Activated CD8-positive, alpha-beta memory T cell treated with anti-CD3 and anti-CD28 coated beads for 36 hours (primary cell): ENCODE data around the gene CFAP299. TPM values are rescaled to one million over a fixed set of nuclear protein-coding genes. Genes with fewer than 3 reads are reported as not detected.

Source experiments
- CTCF ChIA-PET: fragments of 350-600 bp; sonication (Branson Sonifier 250); formaldehyde crosslinking; loops from one replicate; lab custom pipeline; 2021; ENCODE audit warnings: antibody characterized with exemption; lab: Charles Lee
- POLR2A ChIA-PET: fragments of 350-600 bp; sonication (Branson Sonifier 250); formaldehyde crosslinking; loops from one replicate; lab custom pipeline; 2021; ENCODE audit warnings: antibody characterized with exemption; lab: Charles Lee
- total RNA-seq, 2 experiments: library from RNA; stranded (reverse); gene quantifications; one replicate each; pipeline ENCODE4 v1.2.3, GENCODE V29; 2021

CFAP299 gene
- total RNA-seq, 2 experiments from 2014 or later, result not detected

DNA sequence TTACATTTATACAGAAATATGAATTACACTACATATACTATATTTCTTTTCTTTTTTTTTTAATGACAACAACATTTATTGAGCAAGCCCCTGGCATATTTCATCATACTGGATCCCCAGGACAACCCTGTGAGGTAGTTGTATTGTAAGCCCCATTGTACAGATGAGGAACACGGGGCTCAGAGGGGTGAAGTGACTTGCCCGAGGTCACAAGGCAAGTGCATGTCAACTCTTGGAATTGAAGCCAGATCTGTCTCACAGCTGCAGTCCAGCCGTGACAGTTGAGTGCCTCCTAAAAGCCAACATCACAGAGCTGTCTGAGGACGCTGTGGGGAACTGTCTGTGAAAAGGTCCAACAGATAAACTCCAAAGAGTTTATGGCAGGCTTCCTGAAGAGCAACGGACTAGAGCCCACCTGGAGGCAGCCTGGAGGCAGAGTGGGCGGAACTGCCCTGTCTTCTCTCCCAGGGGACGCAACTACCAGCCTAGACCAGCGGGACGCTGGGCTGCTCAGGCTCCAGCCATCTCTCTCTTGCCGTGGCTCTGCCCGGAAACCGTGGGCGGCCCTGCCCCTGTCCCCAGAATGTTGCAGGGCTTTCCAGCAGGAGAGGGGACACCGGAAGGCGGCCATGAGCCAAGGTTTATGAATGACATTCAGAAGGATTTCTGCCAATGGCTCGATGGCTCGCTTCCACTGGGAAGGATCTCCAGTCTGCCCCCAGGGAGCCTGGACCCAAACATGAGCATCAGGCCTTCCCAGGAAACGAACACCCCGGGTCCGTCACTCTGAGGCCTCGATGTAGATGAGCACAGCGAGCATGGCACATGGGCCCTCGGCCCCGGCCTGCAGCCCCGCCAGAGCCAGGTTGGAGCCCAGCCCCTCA is 50.1 kb downstream of the CFAP299 start:
- POLR2A ChIA-PET, result no interaction called here
- CTCF ChIA-PET, result no interaction called here

DNA sequence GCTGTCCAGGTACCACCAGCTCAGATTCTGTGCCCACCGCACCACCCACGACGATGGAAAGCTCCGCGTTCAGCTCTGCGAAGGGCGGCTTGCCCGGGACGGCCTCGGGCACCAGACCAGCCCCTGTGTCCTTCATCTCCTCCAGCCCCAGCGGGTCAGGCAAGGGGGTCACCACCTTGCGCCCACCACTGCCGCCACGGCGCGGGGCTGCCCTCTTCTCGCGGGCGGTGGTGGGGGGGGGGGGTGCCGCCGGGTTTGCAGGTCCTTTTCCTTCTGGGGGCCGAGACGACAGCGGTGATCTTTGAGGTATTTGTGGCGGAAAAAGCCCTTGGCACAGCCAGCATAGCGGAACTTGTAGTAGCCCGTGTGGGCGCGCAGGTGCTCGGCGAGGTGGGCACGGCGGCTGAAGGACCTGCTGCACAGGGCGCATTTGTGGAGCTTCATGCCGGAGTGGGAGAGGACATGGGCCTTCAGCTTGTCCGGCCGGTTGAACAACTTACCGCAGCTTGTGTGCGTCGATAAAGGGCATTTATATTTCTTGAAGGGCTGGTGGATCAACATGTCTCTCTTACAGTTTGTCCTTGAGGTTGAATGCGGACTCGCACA is 50.9 kb downstream of the CFAP299 start:
- POLR2A ChIA-PET, result no interaction called here
- CTCF ChIA-PET, result no interaction called here

- CTCF ChIA-PET, result interaction anchor here (1.0 kb wide), 1 partner anchor 22 kb away, joined by 3 read pairs; no protein-coding TSS in a partner anchor
- POLR2A ChIA-PET, result no interaction called here
These were observed 52.1 kb downstream of the CFAP299 start for GRCh38 chr4:80387390-80388283.

DNA sequence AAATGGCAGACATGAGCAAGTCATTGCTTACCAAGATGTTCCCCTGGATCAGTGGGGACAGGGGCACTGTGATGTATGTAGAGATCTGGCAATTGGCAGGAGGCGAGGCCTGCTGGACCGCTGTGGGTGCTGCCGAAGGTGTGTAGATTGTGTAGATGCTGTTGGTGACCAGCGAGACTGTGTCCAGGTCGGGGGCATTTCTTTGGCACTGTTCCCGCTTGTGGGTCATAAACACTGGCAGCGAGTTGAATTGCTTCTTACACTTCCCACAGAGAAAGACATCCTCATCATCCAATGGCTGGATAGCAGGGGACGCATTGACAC is 52.7 kb downstream of the CFAP299 start:
- POLR2A ChIA-PET, result no interaction called here
- CTCF ChIA-PET, result no interaction called here

- POLR2A ChIA-PET, result no interaction called here
- CTCF ChIA-PET, result no interaction called here
These were observed 54.6 kb downstream of the CFAP299 start for GRCh38 chr4:80390178-80390577.

- ChIA-PET CTCF (no interaction called here), POLR2A (no interaction called here)
These were observed 57.9 kb downstream of the CFAP299 start for GRCh38 chr4:80393246-80393969.

DNA sequence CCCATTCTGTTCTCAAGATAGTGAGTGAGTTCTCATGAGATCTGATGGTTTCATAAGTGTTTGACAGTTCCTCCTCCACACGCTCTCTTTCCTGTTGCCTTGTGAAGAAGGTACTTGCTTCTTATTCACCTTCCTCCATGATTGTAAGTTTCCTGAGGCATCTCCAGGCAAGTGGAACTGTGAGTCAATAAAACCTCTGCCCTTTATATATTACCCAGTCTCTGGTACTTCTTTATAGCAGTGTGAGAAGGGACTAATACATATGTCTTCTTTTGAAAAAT is 58.4 kb downstream of the CFAP299 start:
- CTCF ChIA-PET, result no interaction called here
- POLR2A ChIA-PET, result no interaction called here

DNA sequence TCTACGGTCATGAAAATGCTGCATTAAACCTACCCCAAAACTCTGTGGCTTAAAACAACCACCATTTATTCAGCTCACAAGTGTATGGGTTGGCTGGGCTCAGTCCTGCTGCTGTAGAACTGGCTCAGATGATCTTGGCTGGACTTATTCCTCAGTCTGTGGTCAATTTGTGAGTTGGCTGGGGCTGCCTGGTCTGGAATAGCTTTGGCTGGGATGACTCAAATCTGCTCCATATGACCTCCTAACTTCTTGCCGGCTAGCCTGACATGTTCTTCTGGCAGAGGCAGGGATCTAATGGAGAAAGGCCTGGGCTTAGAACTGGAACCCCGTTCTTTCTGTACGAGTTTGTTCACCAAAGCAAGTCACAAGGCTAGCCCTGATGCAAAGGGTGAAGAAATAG is 71.7 kb downstream of the CFAP299 start:
- ChIA-PET POLR2A (no interaction called here), CTCF (no interaction called here)

DNA sequence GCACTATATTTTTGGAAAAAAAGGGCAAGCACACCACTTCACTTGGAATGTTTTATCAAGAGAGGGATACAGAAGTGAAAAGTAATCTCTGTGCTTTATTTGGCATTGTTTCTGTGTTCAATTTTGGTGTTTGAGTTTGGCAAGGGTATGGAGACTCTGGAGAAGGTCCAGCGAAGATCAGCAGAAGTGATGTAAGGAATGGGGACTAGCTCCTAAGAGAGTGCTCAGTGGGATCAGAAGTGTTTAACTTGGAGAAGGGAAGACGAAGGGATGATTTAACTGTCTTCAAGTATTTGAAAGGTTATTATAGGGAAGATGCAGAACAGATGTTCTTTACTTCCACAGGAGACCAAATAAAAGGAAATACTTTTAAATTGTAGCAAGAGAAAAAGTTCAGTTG is 74.3 kb downstream of the CFAP299 start:
- POLR2A ChIA-PET, result no interaction called here

GRCh38 chr4:80412322-80412721 is 76.8 kb downstream of the CFAP299 start:
- POLR2A ChIA-PET, result no interaction called here

More for the DNA sequence above, 74.3 kb downstream of the CFAP299 start:
- CTCF ChIA-PET, result no interaction called here

GRCh38 chr4:80413086-80413485 is 77.6 kb downstream of the CFAP299 start:
- ChIA-PET POLR2A (no interaction called here), CTCF (no interaction called here)

More at GRCh38 chr4:80412322-80412721, 76.8 kb downstream of the CFAP299 start:
- CTCF ChIA-PET, result no interaction called here

DNA sequence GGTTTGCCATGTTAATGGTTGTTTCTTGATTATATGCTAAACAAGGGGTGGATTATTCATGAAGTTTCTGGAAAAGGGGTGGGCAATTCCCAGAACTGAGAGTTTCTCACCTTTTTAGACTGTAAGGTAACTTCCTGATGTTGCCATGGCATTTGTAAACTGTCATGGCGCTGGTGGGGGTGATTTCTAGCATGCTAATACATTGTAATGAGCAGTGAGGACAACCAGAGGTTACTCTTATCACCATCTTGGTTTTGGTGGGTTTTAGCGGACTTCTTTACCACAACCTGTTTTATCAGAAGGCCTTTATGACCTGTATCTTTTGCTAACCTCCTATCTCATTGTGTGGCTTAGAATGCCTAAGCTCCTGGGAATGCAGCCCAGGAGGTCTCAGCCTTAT is 81.5 kb downstream of the CFAP299 start:
- CTCF ChIA-PET, result no interaction called here
- POLR2A ChIA-PET, result no interaction called here

- ChIA-PET CTCF (no interaction called here), POLR2A (no interaction called here)
These were observed 84.4 kb downstream of the CFAP299 start for GRCh38 chr4:80419946-80420345.

DNA sequence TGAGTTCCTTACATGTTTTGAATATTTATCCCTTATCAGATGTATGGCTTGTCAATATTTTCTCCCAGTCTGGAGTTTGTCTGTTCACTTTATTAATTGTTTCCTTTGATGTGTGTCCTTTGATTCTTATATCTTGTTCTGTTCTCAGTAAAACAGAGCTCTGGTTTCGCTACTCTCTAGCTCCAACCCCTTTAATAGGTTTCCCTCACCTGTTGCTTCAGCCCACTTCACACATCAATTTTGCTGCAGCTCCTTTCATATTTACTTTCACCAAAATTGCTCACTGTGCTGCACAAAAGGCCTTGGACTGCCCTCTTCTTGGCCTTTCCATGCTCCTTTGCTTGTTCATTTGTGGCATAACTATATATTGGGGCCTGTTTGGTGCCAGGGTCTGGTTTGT is 85.1 kb downstream of the CFAP299 start:
- CTCF ChIA-PET, result no interaction called here
- POLR2A ChIA-PET, result no interaction called here

DNA sequence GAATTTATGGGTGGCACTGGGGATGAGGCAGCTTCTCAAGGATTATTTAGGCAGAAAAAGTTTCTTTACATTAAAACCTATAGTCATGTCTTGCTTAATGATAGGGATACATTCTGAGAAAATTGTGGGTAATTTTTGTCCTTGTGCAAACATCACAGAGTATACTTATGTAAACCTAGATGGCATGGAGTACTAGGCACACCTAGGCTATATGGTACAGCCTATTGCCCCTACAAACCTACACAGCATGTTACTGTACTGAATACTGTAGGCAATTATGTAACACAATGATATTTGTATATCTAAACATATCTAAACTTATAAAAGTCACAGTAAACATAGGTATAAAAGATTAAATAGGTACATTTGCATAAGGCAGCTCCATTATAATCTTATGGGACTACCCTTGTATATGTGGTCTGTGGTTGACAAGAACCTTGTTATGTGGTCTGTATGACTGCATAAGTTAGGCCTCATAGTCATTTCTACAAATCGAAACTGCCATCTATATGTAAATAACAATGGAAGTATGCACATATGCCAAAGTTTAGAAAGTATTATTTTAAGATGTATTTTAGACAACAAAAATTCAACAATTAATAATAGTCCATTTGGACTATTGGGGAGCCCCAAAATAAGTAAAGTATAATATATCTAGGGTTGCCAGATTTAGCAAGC is 87.3 kb downstream of the CFAP299 start:
- CTCF ChIA-PET, result no interaction called here
- POLR2A ChIA-PET, result no interaction called here

DNA sequence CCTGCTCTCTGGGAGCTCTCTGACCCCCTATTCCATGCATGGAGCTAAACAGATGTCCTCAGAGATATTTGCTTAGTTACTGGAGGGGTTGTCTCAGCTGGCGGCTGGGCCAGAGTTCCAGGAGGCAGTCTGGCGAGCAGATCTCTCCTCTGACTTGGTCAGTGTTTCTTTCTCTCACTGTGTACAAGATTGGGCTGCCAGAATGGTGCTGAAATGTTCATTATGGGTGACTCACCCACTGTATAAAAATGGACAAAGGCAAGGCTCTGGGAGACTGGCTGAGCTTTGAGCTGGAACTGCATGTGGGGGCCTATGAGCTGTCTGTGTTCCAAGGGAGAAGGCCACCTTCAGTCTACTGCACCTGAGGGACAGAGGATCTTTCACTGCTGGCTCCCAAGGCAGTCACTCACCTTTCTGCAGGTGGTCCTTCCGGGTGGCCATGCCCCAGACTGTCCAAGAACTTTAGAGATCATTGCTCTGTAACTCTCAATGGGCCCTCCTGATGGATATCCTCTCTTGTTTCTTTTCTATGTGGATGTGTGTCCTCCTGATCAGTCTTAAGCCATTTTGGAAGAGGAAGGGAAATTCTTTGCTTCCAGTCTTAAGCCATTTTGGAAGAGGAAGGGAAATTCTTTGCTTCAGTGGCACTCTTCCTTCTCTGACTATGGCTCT is 88.2 kb downstream of the CFAP299 start:
- ChIA-PET POLR2A (no interaction called here), CTCF (no interaction called here)

DNA sequence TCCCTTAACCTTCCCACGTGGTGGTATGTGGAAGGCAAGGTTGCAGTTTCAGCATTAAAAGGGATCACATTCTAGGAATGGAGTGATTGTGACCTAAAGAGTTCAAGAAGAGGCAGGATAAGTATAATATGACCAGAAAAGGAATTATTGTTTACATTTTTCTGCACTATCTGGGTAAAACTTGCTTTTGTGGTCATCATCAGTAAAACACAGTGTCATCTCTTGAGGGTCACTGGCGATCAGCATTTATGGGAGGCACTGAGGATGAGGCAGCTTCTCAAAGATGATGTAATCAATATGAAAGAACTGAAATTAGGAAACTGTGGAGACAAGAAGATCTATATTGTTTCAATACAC is 88.7 kb downstream of the CFAP299 start:
- CTCF ChIA-PET, result no interaction called here
- POLR2A ChIA-PET, result no interaction called here

DNA sequence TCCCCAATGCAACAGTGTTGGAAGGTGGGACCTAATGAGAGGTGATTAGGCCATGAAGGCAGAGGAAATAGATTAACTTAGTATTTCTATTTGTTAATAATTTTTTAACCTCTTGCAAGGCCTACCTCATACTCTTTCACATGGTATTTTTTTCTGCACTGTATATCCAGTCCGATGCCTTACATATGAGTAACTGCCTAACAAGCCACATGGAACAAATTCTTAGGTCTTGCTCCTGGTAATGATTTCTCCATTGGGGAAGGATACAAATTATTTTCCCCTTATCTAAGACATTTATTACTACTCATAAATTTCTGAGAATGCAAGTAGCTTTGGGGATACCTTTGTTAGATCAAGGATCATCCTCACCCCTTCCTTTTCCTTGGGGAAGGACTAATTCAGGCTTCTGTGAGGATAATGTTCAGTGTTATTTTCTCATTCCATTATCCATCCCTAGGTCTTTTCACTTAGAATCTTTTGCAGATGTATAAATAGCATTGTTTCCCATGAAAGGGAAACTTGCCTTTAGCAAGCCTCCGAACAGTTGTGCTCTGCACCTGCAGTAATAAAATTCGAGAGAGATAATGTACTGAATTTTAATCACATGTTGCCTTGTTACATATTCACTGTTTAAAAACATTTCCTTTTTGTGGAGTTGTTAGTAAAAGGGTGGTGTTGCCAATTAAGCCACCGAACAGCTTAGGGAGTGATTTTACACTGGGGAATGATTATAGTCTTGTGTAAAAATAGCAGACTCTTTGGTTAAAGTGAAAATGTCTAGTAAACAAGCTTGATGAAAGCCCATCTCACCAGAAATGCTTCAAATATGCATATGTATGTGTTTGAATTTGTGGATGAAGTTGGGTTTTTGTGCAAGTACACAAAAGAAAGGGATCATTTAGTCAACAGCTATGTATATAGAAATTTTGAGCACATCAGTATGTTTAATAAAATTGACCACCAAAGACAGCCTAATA is 89.9 kb downstream of the CFAP299 start:
- POLR2A ChIA-PET, result no interaction called here
- CTCF ChIA-PET, result no interaction called here
